HFF-Myc (cell line): ENCODE data around the gene RET.

ENCODE experiments used
- DNase-seq: peaks from one replicate; pipeline ENCODE4 v3.0.0-alpha.2; 2011; ENCODE audit warnings: low read depth; ENCODE audit errors: extremely low read depth
- H3K4me3 ChIP-seq: replicated peaks from 2 replicates; pipeline ENCODE4 v1.5.1; 2011; ENCODE audit warnings: low read depth, mild to moderate bottlenecking, control low read depth, low read length
- TF ChIP-seq, protein P1 (sequence below): IDR thresholded peaks from 2 replicates; pipeline ENCODE4 v1.5.1; 2012; ENCODE audit warnings: mild to moderate bottlenecking, low read depth, low read length, control low read depth; ENCODE audit errors: missing control alignments

Gene RET

DNA sequence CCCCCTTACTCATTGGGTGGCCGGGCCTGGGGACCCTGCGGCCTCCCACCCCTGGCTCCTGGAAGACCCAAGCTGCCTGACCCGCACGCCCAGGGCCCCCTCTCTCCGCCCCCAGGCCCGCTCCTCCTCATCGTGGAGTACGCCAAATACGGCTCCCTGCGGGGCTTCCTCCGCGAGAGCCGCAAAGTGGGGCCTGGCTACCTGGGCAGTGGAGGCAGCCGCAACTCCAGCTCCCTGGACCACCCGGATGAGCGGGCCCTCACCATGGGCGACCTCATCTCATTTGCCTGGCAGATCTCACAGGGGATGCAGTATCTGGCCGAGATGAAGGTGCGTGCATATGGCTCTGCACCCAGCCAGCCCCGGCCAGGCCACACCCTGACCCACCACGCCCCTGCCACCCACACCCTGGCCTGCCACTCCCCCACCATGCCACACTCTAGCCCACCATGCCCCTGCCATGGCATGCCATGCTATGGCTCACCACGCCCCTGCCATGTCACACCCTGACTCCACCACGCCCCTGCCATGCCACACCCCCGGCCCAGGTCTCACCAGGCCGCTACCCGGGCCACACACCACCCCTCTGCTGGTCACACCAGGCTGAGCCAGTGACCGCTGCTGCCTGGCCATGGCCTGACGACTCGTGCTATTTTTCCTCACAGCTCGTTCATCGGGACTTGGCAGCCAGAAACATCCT is 42.7 kb downstream of the RET start:
- DNase-seq: no peak
- TF ChIP-seq, protein P1, sequence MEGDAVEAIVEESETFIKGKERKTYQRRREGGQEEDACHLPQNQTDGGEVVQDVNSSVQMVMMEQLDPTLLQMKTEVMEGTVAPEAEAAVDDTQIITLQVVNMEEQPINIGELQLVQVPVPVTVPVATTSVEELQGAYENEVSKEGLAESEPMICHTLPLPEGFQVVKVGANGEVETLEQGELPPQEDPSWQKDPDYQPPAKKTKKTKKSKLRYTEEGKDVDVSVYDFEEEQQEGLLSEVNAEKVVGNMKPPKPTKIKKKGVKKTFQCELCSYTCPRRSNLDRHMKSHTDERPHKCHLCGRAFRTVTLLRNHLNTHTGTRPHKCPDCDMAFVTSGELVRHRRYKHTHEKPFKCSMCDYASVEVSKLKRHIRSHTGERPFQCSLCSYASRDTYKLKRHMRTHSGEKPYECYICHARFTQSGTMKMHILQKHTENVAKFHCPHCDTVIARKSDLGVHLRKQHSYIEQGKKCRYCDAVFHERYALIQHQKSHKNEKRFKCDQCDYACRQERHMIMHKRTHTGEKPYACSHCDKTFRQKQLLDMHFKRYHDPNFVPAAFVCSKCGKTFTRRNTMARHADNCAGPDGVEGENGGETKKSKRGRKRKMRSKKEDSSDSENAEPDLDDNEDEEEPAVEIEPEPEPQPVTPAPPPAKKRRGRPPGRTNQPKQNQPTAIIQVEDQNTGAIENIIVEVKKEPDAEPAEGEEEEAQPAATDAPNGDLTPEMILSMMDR: no peak
- no peak overlapping the region for H3K4me3 ChIP-seq

DNA sequence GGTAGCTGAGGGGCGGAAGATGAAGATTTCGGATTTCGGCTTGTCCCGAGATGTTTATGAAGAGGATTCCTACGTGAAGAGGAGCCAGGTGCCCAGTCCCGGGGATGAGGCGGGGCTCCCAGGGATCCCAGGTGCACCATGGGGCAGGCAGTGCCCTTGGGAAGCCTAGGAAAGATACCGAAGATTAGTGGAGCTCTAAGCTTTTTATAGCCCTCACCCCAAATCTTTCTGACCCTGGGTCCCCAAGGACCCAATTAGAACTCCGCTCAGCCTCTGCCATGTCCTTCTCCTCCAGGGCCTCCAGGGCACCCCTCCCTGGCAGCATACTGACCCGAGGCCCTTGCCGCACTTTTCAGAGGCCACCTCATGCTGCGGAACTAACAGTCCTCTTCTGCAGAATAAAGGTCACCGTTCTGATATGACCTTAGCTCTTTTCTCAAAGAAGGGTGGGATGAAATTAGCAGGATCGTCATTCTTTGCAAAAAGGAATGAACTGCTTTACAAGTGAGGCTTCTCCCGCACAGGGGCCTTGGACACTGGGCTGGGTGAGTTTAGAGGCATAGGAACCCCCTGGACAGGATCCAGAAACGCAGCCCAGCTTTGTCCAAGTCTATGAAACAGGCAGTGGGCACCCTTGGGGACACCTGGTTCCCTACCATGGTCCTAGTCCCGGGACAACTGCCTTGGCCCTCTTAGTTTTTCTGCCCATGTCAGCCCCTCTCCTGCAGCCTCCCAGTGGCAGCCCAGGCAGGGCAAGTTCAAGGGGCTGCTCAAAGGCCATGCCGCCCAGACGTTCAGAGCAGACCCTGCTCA is 43.5 kb downstream of the RET start:
- H3K4me3 ChIP-seq: no peak overlapping the region
- TF ChIP-seq, protein P1: no peak
- DNase-seq: no peak

DNA sequence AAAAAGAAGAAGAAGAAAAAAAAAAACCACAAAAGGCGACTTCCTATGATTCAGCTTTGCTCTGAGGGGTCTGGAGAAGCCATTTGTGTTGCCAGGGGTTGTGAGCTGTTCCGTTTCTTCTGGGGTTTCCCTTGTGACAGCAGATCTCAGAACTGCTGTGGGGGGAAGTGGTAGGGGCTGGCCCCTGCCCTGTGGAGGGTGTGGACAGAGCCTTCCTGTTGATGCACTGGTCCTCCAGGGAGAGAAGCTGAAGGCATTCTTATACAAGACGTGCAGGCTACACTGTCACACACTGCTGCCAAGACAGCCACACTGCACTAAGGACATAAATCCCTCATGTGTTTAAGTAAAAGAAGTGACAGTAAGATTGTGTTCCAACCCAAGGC is 44.1 kb downstream of the RET start:
- H3K4me3 ChIP-seq: no peak overlapping the region
- no peak for DNase-seq
- TF ChIP-seq, protein P1: no peak

DNA sequence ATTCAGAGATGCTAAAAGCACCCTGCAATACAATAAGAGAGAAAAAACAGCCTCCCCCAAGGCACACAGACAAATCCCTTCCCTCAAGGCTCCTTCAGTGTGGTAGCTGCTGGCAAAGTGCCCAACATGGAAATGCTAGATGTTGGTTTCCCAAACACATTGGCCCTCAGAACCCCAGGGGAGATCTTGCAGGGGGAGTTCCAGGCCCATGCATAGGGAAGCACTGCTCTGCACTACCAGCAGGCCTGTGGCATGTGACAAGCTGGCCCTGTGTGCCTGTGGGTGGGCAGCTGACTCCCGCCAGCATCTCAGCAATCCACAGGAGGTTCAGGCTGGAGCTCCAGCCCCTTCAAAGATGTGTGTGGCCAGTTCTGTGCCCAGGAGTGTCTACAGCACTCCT is 44.6 kb downstream of the RET start:
- DNase-seq: no peak
- TF ChIP-seq, protein P1: no peak
- no peak overlapping the region for H3K4me3 ChIP-seq

DNA sequence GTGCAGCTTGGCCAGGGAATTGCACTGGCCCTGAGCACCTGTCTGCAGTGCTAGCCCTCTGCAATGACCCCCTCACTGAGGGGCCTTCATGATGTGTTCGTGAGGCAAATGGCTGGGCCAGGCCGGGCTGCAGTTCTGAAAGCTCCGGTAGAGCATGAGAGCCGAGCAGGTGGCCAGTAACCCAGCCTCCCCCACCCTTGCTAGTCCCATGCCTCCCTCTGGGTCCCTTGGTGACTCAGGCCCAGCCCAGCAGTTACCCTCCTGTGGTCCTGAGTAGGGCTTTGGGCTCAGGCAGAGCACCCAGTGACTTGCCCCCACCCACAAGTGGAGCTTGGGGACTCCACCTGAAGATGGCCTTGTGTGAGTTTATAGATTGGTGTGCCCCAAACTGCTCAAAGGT is 45.2 kb downstream of the RET start:
- TF ChIP-seq, protein P1: no peak

DNA sequence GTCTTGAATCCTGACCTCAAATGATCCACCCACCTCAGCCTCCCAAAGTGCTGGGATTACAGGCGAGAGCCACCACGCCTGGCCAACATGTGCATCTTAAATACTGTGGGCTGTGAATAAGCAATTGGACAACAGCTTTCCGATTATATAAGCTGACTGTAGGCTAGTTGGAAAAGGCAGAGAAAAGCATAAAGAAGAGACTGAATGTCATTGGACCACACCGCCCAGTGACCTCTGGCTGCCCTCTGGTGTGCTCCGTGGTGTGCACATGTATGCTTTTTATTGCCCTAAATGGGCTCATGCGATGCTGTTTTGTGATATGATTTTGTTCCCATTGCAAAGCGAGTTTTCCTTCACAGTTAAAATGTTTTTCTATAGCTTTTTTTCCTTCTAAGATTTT is 46.0 kb downstream of the RET start:
- no peak for DNase-seq
- TF ChIP-seq, protein P1: no peak
- H3K4me3 ChIP-seq: no peak overlapping the region

More for the DNA sequence above, 45.2 kb downstream of the RET start:
- H3K4me3 ChIP-seq: no peak overlapping the region
- no peak for DNase-seq
